Adipocyte (in vitro differentiated cells): ENCODE data around the gene FAM163B.

Experiments used
- DNase-seq: peaks from one replicate; pipeline ENCODE4 v3.0.0-alpha.2; 2015; ENCODE audit warnings: low read depth
- H3K27me3 ChIP-seq: replicated peaks from 2 replicates; pipeline ENCODE4 v1.7.0; 2013; ENCODE audit warnings: mild to moderate bottlenecking, low read length, moderate library complexity; ENCODE audit not compliant: control insufficient read depth, insufficient read depth
- H3K36me3 ChIP-seq: 2 replicates; pipeline ENCODE4 v1.7.0; 2013; ENCODE audit warnings: low read length, mild to moderate bottlenecking, moderate library complexity; ENCODE audit not compliant: control insufficient read depth, insufficient read depth, severe bottlenecking
- H3K4me1 ChIP-seq: 2 replicates; pipeline ENCODE4 v1.7.0; 2013; ENCODE audit warnings: mild to moderate bottlenecking, low read length, moderate library complexity; ENCODE audit not compliant: control insufficient read depth, insufficient read depth
- H3K4me3 ChIP-seq: 2 replicates; pipeline ENCODE4 v1.7.0; 2013; ENCODE audit warnings: mild to moderate bottlenecking, low read length, moderate library complexity
- H3K9ac ChIP-seq: 2 replicates; pipeline ENCODE4 v1.7.0; 2013; ENCODE audit warnings: mild to moderate bottlenecking, low read length, moderate library complexity
- H3K9me3 ChIP-seq: 2 replicates; pipeline ENCODE4 v1.7.0; 2013; ENCODE audit warnings: mild to moderate bottlenecking, low read length, moderate library complexity; ENCODE audit not compliant: control insufficient read depth

Gene FAM163B

DNA sequence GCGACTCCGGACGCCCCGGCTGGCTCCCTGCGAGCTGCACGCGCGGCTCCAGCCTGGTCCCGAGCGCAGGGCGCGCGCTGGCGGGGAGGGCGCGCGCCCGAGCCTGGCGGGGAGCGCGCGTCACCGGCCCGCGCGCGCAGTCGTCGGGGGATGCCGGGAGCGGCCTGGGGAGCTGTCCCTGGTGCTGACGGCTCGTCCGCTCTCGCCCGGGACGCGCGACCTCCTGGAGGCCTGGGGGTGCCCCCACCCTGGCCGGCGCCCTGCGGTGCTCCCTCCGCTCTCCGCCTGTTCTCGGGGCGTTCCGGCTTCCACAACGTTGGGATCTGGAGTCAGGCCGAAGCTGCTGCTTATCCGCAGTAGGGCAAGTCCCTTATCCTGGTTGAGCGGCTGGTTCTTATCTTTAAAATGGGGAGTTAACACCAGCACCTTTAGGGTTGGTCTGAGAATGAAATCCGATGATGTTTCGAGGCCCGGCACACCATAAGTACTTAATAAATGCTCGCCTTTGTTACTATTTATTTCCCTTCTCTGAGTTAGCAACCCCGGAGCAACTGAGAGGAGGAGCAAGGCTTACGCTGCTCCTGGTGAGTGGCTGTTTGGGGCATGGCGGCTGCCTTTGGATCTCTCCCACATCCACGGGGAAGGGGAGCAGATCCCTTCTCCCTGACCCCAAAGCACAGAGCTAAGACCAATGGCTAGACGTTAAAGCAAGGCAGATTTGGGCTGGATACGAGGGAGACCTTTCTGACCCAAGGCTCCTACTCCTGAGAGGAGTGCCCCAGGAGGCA is at the start of gene FAM163B:
Gene FAM163B (minus strand): TSS at position 79 of the 788 bp plus-strand sequence. CDS start 29,166 bp downstream, outside the sequence.
- DNase-seq = peak; percentile 31
- H3K27me3 ChIP-seq = peaks cover 84% of the 10 kb centered on the region

DNA sequence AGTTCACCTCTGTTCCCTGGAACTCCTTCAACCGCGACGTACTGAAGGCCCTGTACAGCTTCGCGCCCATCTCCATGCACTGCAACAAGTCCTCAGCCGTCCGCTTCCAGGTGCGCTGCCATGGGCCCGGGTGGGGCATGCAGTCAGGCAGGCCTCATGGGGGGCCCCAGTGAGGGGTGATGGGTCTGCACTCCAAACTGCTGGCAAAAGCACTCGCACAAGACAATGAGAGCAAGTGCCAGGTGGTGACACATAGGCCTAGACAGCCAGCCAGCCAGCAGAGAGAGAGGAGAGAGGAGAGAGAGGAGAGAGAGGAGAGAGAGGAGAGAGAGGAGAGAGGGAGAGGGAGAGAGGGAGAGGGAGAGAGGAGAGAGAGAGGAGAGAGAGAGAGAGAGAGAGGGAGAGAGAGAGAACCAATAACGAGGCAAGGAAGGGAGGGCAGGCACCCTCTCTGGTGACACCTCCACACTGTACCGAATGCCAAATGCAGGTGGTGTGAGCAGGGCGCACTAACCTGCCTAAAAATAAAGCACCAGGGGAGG is 48.0 kb upstream of the FAM163B start:
- no peaks in the 10 kb centered on the region for H3K9me3 ChIP-seq
- no peak overlapping the region for H3K9ac ChIP-seq
- H3K36me3 ChIP-seq = no peaks in the 10 kb centered on the region
- no peak overlapping the region for H3K4me3 ChIP-seq
- peaks cover 56% of the 10 kb centered on the region for H3K27me3 ChIP-seq
- DNase-seq = no peak
- peaks cover 13% of the 10 kb centered on the region for H3K4me1 ChIP-seq

More for the DNA sequence above, at the start of gene FAM163B:
- Histone ChIP-seq H3K36me3 (no peaks in the 10 kb centered on the region), H3K9ac (no peak within 1 kb of the TSS), H3K9me3 (peaks cover 6% of the 10 kb centered on the region), H3K4me1 (no peaks in the 10 kb centered on the region), H3K4me3 (no peak within 1 kb of the TSS)

- Histone ChIP-seq H3K9ac (no peak overlapping the region), H3K9me3 (no peaks in the 10 kb centered on the region), H3K4me3 (no peak overlapping the region), H3K36me3 (no peaks in the 10 kb centered on the region), H3K27me3 (peaks cover 56% of the 10 kb centered on the region), H3K4me1 (peaks cover 13% of the 10 kb centered on the region)
- no peak for DNase-seq
These were observed 47.3 kb upstream of the FAM163B start for GRCh38 chr9:133656211-133657119.

DNA sequence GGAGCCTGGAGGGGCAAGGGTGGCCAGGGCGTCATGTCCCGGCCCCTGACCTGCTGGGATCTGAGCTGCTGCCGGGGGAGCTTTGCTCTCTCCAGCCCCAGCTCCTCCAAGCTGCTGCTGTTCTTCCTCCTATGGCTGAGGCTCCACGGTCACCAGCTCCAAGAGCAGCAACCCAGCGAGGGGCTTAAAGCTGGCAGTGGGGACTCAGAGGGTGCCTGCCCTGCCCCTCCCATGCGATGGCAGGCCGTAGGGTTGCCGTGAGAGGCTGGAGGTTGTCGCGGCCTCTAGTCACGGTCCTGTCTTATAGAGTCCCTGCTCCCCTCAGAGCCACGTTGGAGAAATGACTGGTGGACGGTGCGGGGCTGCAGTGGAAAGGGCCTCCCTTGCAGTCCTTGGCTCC is 46.5 kb upstream of the FAM163B start:
- Histone ChIP-seq H3K4me3 (no peak overlapping the region), H3K4me1 (peaks cover 13% of the 10 kb centered on the region), H3K36me3 (no peaks in the 10 kb centered on the region), H3K9me3 (no peaks in the 10 kb centered on the region), H3K9ac (no peak overlapping the region), H3K27me3 (peaks cover 62% of the 10 kb centered on the region)
- DNase-seq = no peak

DNA sequence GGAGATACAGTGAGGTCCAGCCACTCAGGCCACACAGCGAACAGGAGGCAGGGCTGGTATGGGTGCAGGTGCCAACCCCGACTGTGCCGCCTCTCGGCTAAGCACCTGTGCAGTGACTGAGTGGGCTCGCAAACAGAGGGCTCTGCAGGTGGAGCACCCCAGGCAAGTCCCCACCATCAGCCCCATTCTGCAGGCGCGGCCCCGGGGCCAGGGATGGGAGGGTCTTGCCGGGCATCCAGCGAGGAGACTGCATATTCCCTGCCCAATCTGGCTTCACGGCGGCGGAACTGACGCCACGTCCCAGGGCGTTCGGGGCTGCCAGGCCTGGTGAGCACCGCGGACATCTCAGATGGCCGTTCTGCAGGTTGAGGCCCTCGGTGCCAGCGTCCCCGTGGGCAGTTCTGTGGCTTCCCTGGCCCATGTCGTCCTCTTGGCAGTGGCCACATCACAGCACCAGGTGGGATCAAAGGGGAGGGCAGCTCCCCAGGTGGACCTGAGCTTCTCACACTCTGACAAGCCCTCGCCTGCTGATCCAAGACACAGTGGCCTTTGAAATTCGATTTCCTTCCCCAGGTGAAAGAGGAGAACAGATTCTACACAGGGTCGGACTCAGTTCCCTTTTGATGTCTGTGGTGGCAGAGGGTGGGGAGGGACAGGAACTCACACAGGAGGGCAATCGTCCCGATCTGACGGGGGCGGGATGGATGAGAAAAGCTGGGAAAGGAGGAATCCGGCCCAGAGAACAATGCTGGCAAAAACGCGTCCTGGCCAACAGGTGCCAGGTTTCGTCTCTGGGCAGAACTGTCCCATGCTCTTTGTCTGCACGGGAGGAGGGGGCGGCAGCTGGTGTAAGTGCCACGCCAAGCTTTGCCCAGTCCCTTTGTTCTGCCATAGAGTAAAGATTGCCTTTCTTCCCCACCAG is 45.8 kb upstream of the FAM163B start:
- Histone ChIP-seq H3K9ac (no peak overlapping the region), H3K27me3 (peaks cover 59% of the 10 kb centered on the region)

DNA sequence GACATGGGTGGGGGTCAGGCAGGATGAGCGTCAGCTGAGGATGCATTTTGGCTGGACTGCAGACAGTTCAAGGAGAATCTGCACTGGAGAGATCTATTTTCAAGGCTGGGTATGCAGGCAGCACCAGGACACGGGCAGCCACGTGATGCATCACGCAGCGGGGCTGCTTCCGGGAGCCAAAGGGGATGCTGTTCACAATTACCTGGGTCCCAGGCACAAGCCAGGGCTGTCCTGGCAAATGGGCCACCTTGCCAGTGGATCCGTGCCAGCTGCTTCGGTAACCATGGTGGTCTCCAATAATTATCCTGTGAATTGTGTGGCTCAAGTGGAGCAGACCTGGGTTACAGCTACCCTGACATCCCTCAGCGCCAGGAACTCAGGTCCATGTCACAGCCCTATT is 44.4 kb upstream of the FAM163B start:
- Histone ChIP-seq H3K27me3 (peaks cover 67% of the 10 kb centered on the region), H3K4me1 (peaks cover 7% of the 10 kb centered on the region), H3K36me3 (no peaks in the 10 kb centered on the region), H3K4me3 (no peak overlapping the region), H3K9ac (no peak overlapping the region), H3K9me3 (no peaks in the 10 kb centered on the region)
- no peak for DNase-seq

More for the DNA sequence above, 45.8 kb upstream of the FAM163B start:
- Histone ChIP-seq H3K9me3 (no peaks in the 10 kb centered on the region), H3K4me3 (no peak overlapping the region), H3K36me3 (no peaks in the 10 kb centered on the region), H3K4me1 (peaks cover 13% of the 10 kb centered on the region)
- DNase-seq = no peak

GRCh38 chr9:133650026-133650425 is 40.8 kb upstream of the FAM163B start:
- Histone ChIP-seq H3K9ac (no peak overlapping the region), H3K4me3 (no peak overlapping the region), H3K4me1 (no peaks in the 10 kb centered on the region), H3K9me3 (no peaks in the 10 kb centered on the region), H3K27me3 (peaks cover 75% of the 10 kb centered on the region), H3K36me3 (no peaks in the 10 kb centered on the region)
- DNase-seq = no peak

DNA sequence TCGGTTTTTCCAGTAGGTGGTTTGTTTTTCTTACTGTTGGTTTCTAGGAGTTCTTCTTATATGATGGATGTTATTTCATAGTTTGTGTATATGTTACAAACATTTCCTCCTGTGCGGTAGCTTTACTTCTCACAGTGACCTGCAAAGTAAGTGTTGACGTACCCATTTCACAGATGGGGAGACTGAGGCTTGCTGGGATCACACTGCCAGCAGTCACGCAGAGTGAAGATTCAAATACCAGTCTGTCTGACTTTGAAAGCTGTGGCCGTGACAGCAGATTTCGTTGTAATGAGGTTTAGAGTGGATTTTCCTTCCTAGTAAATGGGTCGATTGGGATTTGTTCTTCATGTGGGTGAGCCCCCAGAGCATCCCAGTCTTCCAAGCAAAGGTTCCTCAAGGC is 40.0 kb upstream of the FAM163B start:
- Histone ChIP-seq H3K36me3 (no peaks in the 10 kb centered on the region), H3K9ac (no peak overlapping the region), H3K4me3 (no peak overlapping the region), H3K4me1 (no peaks in the 10 kb centered on the region), H3K27me3 (peaks cover 75% of the 10 kb centered on the region), H3K9me3 (no peaks in the 10 kb centered on the region)
- no peak for DNase-seq

- DNase-seq = no peak
- no peak overlapping the region for H3K4me3 ChIP-seq
- H3K9me3 ChIP-seq = no peaks in the 10 kb centered on the region
- no peaks in the 10 kb centered on the region for H3K4me1 ChIP-seq
- no peak overlapping the region for H3K9ac ChIP-seq
- H3K36me3 ChIP-seq = no peaks in the 10 kb centered on the region
- H3K27me3 ChIP-seq = peaks cover 74% of the 10 kb centered on the region
These were observed 38.7 kb upstream of the FAM163B start for GRCh38 chr9:133647765-133648469.

DNA sequence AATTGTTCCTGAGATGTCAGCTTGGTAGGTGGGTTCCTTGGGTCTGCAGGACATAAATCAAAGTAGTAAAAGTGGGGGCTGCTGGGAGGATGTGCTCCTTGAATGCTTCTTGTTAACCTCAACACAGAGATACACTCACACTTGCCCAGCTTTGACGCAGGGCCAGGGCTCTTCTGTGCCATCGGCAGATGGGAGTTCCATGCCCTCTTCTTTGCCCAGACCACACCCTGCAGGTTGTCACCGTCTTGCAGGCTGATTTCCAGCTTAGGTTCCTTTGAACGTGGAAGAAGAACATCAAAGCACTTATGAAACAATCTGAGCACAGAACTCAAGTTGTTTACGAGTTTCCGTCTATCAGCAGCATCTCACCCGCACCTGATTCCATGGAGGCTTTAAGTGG is 38.0 kb upstream of the FAM163B start:
- peaks cover 75% of the 10 kb centered on the region for H3K27me3 ChIP-seq
- H3K9ac ChIP-seq = no peak overlapping the region
- no peak overlapping the region for H3K4me3 ChIP-seq
- no peak for DNase-seq
- H3K36me3 ChIP-seq = no peaks in the 10 kb centered on the region
- H3K4me1 ChIP-seq = no peaks in the 10 kb centered on the region
- no peaks in the 10 kb centered on the region for H3K9me3 ChIP-seq
